ENCODE measurements around the gene UBXN7.
"Not testable (repeated sequence)": the region's sequence is repeated elsewhere in the genome, so short reads cannot be mapped to it uniquely, and the experiment has no call there.

The UBXN7 gene

DNA sequence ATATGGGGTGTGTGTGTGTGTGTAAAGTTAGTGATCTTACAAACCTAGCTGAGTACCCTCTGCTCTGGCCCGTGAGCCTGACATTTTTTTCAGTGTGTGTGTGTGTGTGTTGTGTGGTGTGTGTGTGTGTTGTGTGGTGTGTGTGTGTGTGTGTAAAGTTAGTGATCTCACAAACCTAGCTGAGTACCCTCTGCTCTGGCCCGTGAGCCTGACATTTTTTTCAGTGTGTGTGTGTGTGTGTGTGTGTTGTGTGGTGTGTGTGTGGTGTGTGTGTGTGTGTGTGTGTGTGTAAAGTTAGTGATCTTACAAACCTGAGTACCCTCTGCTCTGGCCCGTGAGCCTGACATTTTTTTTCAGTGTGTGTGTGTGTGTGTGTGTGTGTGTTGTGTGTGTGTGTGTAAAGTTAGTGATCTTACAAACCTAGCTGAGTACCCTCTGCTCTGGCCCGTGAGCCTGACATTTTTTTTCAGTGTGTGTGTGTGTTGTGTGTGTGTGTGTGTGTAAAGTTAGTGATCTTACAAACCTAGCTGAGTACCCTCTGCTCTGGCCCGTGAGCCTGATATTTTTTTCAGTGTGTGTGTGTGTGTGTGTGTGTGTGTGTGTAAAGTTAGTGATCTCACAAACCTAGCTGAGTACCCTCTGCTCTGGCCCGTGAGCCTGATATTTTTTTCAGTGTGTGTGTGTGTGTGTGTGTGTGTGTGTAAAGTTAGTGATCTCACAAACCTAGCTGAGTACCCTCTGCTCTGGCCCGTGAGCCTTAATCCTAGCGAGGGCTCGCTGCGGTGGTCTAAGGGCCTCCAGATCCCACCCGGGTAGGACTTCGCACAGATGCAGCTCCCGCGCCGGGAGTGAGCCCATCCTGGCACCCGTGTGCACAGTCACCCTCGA, 115.2 kb downstream of the UBXN7 start:
- not testable (repeated sequence) for DNase-seq (ENCODE audit: low spot score)

DNA sequence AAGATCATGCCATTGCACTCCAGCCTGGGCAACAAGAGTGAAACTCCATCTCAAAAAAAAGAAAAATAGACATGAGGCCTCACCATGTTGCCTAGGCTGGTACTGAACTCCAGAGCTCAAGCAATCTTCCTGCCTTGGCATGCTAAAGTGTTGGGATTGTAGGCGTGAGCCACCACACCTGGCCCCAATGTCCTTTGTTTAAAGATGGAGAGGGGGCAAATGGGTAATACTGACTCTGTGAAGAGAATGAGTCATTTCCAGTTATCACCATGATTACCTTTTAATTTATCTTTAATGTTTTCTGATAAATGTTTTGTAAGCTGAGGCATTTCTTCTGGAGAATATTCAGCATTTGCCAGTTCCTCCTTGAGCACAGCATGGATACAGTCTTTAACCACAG, 116.4 kb downstream of the UBXN7 start:
- no peak for DNase-seq (ENCODE audit: low spot score)

GRCh38 chr3:196314597-196314996, 117.6 kb downstream of the UBXN7 start:
- DNase-seq (ENCODE audit: low spot score) = no peak

DNA sequence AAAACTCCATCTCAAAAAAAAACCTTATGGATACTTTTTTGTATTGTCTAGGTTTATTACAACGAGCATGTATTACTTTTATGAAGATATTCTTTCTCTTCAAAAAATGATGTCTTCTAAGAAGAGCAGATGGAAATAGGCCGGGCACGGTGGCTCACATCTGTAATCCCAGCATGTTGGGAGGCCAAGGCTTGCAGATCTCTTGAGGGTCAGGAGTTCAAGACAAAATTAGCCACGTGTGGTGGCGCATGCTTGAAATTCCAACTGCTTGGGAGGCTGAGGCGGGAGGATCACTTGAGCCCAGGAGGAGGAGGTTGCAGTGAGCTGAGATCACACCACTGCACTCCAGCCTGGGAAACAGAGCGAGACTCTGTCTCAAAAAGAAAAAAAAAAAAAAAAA, 118.1 kb downstream of the UBXN7 start:
- DNase-seq (ENCODE audit: low spot score) = not testable (repeated sequence)

GRCh38 chr3:196302960-196303359, 129.3 kb downstream of the UBXN7 start:
- DNase-seq (ENCODE audit: low spot score) = not testable (repeated sequence)

DNA sequence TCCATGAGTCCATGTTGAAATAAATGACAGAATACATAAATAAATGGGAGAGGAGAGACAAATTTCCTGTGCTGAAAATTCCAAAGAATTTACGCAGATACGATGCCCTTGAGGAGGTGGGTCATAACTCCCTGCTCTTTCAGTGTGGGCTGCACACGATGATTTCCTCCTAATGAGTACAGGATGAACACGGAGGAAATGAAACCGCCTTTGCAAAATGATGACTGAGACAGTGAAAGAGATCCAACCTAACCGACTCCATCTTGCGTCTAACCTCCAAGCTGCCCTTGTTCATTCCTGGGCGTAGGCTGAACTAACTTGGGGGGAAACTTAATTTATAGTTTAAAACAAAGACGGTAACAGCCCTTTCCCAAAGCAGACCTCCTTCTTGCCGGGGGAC, 129.7 kb downstream of the UBXN7 start:
- not testable (repeated sequence) for DNase-seq (ENCODE audit: low spot score)

GRCh38 chr3:196298521-196298920, 133.7 kb downstream of the UBXN7 start:
- no peak for DNase-seq (ENCODE audit: low spot score)
